ENCODE data around the gene MAN1A1.

DNA sequence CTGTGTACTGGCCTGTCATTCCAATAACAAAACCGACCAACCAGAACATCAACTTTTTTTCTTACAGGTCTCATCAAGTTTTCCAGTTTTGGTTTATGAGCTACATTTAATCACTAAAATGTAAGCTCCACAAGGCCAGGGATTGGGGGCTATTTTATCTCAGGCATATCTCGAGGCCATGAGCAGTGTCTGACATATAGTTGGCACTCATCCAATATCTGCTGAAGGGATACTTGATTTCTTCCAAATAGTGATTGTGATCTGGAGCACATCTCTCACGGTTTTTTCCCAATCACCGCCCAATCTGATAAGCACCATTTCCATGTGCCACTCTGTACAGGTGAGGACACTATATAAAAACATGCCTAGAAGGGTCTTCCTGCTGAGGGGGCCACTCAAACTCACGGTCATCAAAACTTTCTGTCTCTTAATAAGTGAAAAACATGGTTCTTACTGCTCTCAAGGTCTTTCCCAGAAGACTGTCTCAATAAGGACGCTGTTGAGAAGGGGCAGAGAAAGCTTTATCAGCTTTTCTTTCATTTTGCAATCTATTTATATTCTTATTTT, 65.5 kb downstream of the MAN1A1 start:
- TF ChIP-seq, protein P1, sequence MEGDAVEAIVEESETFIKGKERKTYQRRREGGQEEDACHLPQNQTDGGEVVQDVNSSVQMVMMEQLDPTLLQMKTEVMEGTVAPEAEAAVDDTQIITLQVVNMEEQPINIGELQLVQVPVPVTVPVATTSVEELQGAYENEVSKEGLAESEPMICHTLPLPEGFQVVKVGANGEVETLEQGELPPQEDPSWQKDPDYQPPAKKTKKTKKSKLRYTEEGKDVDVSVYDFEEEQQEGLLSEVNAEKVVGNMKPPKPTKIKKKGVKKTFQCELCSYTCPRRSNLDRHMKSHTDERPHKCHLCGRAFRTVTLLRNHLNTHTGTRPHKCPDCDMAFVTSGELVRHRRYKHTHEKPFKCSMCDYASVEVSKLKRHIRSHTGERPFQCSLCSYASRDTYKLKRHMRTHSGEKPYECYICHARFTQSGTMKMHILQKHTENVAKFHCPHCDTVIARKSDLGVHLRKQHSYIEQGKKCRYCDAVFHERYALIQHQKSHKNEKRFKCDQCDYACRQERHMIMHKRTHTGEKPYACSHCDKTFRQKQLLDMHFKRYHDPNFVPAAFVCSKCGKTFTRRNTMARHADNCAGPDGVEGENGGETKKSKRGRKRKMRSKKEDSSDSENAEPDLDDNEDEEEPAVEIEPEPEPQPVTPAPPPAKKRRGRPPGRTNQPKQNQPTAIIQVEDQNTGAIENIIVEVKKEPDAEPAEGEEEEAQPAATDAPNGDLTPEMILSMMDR (conservative IDR thresholded peaks at IDR 0.05; ENCODE audit: low read length), result no peak
- TF ChIP-seq EZH2phosphoT487 (IDR thresholded peaks at IDR 0.05; ENCODE audit: borderline replicate concordance), result no peak

Data from Loucy (cell line).